KMS-11 (cell line): Measurements from ENCODE around the gene MFSD11.
A peak's percentile ranks its signal among the peaks of the same experiment; 100 is the strongest.
"Not testable (repeated sequence)": the region's sequence is repeated elsewhere in the genome, so short reads cannot be mapped to it uniquely, and the experiment has no call there.

ENCODE experiments used
- H2AFZ ChIP-seq: fragments of 200-600 bp; sonication (generic); 2 replicates; pipeline ENCODE4 v1.6.1; 2016; ENCODE audit warnings: antibody characterized with exemption, mixed run types, low read depth
- H3K27ac ChIP-seq: fragments of 200-600 bp; sonication (generic); 2 replicates; pipeline ENCODE4 v1.6.1; 2016; ENCODE audit warnings: mild to moderate bottlenecking, mixed run types
- H3K27me3 ChIP-seq: fragments of 200-600 bp; sonication (generic); 2 replicates; pipeline ENCODE4 v1.6.1; 2017; ENCODE audit warnings: mild to moderate bottlenecking, low read depth, mixed run types, moderate library complexity; ENCODE audit not compliant: insufficient read depth
- H3K36me3 ChIP-seq: fragments of 200-600 bp; sonication (generic); 2 replicates; pipeline ENCODE4 v1.6.1; 2017; ENCODE audit warnings: mild to moderate bottlenecking, mixed run types; ENCODE audit not compliant: insufficient read depth
- H3K4me1 ChIP-seq: fragments of 200-600 bp; sonication (generic); 2 replicates; pipeline ENCODE4 v1.6.1; 2016; ENCODE audit warnings: mild to moderate bottlenecking, low read depth, mixed run types; ENCODE audit not compliant: poor library complexity, severe bottlenecking
- H3K4me2 ChIP-seq: fragments of 200-600 bp; sonication (generic); 2 replicates; pipeline ENCODE4 v1.7.0; 2016; ENCODE audit warnings: mild to moderate bottlenecking, mixed run types
- H3K4me3 ChIP-seq: fragments of 200-600 bp; sonication (generic); IDR thresholded peaks from 2 replicates; pipeline ENCODE4 v1.6.1; 2017; ENCODE audit warnings: low read depth, low read length, mixed read lengths; ENCODE audit not compliant: insufficient read depth
- H3K79me2 ChIP-seq: fragments of 200-600 bp; sonication (generic); 2 replicates; pipeline ENCODE4 v1.6.1; 2016; ENCODE audit warnings: low read depth, mixed run types; ENCODE audit not compliant: insufficient read depth
- H3K9ac ChIP-seq: fragments of 200-600 bp; sonication (generic); 2 replicates; pipeline ENCODE4 v1.6.1; 2016; ENCODE audit warnings: mild to moderate bottlenecking, mixed run types
- H4K20me1 ChIP-seq: fragments of 200-600 bp; sonication (generic); 2 replicates; pipeline ENCODE4 v1.6.1; 2016; ENCODE audit warnings: mild to moderate bottlenecking, mixed run types; ENCODE audit not compliant: insufficient read depth
- TF ChIP-seq, protein P1 (sequence below): fragments of 200-600 bp; sonication (generic); conservative IDR thresholded peaks from 2 replicates; pipeline ENCODE4 v1.6.1; 2017; ENCODE audit warnings: low read depth, mild to moderate bottlenecking, antibody characterized with exemption, low read length, moderate library complexity, mixed read lengths

The MFSD11 gene

DNA sequence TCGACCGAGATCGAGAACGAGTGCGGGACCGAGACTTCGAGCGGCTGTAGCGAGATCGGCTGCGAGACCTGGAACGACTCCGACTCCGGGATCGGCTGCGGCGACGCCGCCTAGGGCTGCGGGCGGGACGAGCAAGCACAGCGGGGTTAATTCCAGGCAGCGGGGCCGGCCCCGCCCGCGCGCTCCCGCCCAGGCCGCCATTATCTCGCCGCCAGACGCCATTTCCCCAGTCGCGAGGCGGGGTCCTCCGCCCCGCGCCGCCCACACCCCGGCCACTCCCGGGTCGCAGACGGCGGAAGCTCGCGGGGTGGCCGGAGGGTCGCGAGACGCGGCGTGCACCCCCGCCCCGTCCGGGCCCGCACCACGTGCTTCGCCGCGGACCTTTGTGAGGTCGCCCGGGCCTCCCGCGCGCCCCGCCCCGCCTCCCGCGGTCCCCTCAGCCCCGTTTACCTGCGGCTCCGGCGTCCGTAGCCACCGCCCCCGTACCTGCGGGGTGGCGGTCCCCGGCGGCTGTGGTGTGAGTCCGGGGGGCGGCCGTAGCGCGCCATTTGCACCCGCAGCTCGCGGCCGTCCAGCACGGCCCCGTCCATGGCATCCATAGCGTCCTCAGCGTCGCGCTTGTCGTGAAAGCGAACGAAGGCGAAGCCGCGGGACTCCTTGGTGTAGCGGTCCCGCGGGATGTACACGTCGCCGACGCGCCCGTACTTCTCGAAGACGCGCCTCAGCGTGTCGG lies 1.4 kb upstream of the MFSD11 start:
- no peak overlapping the region for H2AFZ ChIP-seq
- no peaks in the 10 kb centered on the region for H3K27me3 ChIP-seq
- peaks cover 74% of the 10 kb centered on the region for H3K79me2 ChIP-seq
- H3K27ac ChIP-seq: peak overlapping the region; percentile 95
- peaks cover 43% of the 10 kb centered on the region for H3K4me1 ChIP-seq
- peak overlapping the region; percentile 52 for H3K4me3 ChIP-seq
- peak overlapping the region; percentile 96 for H3K4me2 ChIP-seq
- peaks cover 29% of the 10 kb centered on the region for H4K20me1 ChIP-seq
- TF ChIP-seq, protein P1, sequence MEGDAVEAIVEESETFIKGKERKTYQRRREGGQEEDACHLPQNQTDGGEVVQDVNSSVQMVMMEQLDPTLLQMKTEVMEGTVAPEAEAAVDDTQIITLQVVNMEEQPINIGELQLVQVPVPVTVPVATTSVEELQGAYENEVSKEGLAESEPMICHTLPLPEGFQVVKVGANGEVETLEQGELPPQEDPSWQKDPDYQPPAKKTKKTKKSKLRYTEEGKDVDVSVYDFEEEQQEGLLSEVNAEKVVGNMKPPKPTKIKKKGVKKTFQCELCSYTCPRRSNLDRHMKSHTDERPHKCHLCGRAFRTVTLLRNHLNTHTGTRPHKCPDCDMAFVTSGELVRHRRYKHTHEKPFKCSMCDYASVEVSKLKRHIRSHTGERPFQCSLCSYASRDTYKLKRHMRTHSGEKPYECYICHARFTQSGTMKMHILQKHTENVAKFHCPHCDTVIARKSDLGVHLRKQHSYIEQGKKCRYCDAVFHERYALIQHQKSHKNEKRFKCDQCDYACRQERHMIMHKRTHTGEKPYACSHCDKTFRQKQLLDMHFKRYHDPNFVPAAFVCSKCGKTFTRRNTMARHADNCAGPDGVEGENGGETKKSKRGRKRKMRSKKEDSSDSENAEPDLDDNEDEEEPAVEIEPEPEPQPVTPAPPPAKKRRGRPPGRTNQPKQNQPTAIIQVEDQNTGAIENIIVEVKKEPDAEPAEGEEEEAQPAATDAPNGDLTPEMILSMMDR: 0 out of 2 replicates have a peak, but pooled peaks have one; percentile 17
- peak overlapping the region; percentile 98 for H3K9ac ChIP-seq
- peaks cover 38% of the 10 kb centered on the region for H3K36me3 ChIP-seq

DNA sequence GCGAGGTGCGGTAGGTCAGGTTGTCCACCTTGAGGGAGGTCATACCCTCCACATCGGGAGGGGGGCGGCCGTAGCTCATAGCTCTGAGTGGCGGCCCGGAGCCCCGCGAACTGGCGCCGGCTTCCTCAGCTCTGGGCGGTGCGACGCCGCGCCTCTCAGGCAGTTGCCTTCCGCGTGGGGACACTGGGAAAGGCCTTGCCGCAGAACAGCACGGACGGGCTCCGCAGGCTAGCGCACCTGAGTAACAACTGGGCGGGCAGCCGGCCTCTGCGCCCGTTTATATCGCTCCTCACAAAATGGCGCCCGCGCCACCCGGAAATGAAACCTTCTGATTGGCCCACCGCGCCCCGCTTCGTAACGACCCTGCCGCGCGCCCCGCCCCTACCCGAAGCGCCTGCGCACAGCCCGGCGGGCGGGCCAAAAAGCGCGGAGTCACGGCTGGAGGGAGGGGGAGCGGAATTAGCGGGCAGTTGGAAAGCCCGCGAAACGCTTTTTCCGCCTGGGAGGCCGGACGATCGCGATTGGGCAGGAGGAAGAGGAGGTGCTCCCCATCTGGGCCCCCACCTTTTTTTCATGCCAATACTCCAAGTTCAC lies 740 bp upstream of the MFSD11 start, which contains the start of gene SRSF2:
TSS of gene SRSF2 (minus strand) at position 250 of the 594 bp plus-strand sequence. CDS start at position 79, 171 bp downstream.
- peaks cover 29% of the 10 kb centered on the region for H4K20me1 ChIP-seq

GRCh38 chr17:76738468-76738850 lies 540 bp downstream of the MFSD11 start:
- TF ChIP-seq, protein P1: no peak
- H3K9ac ChIP-seq: peak overlapping the region; percentile 98; the same call in 1 of the 2 replicates
- peak overlapping the region; percentile 95 for H3K27ac ChIP-seq
- H3K27me3 ChIP-seq: no peaks in the 10 kb centered on the region
- peak overlapping the region; percentile 86 for H3K4me2 ChIP-seq
- H3K36me3 ChIP-seq: peaks cover 28% of the 10 kb centered on the region
- H3K79me2 ChIP-seq: peaks cover 56% of the 10 kb centered on the region
- peak overlapping the region; percentile 65; the same call in 1 of the 2 replicates for H2AFZ ChIP-seq
- peaks cover 34% of the 10 kb centered on the region for H3K4me1 ChIP-seq
- H4K20me1 ChIP-seq: peaks cover 28% of the 10 kb centered on the region
- no peak overlapping the region for H3K4me3 ChIP-seq

More for the DNA sequence above, 740 bp upstream of the MFSD11 start, which contains the start of gene SRSF2:
- no peaks in the 10 kb centered on the region for H3K27me3 ChIP-seq
- TF ChIP-seq, protein P1: no peak
- H3K79me2 ChIP-seq: peaks cover 69% of the 10 kb centered on the region
- H3K36me3 ChIP-seq: peaks cover 38% of the 10 kb centered on the region
- peak within 1 kb of the TSS; percentile 65; the same call in 1 of the 2 replicates for H2AFZ ChIP-seq
- peak within 1 kb of the TSS; percentile 98 for H3K9ac ChIP-seq
- peak within 1 kb of the TSS; percentile 96 for H3K4me2 ChIP-seq
- H3K4me3 ChIP-seq: peak within 1 kb of the TSS; percentile 52
- H3K4me1 ChIP-seq: peaks cover 43% of the 10 kb centered on the region
- H3K27ac ChIP-seq: peak within 1 kb of the TSS; percentile 95

- not testable (repeated sequence) for H3K9ac ChIP-seq
- Histone ChIP-seq H3K4me2 (peak overlapping the region; percentile 86), H3K79me2 (peaks cover 44% of the 10 kb centered on the region)
Observed at GRCh38 chr17:76739568-76740115, 1.7 kb downstream of the MFSD11 start.

More at GRCh38 chr17:76739568-76740115, 1.7 kb downstream of the MFSD11 start:
- not testable (repeated sequence) for H3K4me3 ChIP-seq, H3K27me3 ChIP-seq, H3K27ac ChIP-seq, H2AFZ ChIP-seq
- H3K4me1 ChIP-seq: peaks cover 27% of the 10 kb centered on the region
- peaks cover 16% of the 10 kb centered on the region for H4K20me1 ChIP-seq
- H3K36me3 ChIP-seq: peaks cover 16% of the 10 kb centered on the region
